Thoracic aorta (tissue), 2 donors: Measurements from ENCODE around the gene DDX19B. TPM values are rescaled to one million over a fixed set of nuclear protein-coding genes. Genes with fewer than 3 reads are reported as not detected.
"Not testable (repeated sequence)": the region's sequence is repeated elsewhere in the genome, so short reads cannot be mapped to it uniquely, and the experiment has no call there.

Source experiments
- ATAC-seq: fragments of 150-250 bp; one replicate; pipeline ENCODE4 v1.8.0; 2017; ENCODE audit warnings: low read depth; ENCODE audit not compliant: insufficient number of reproducible peaks, low FRiP score
- DNase-seq: peaks from one replicate; pipeline ENCODE4 v3.0.0-alpha.2; 2020; ENCODE audit warnings: low spot score
- H3K27ac ChIP-seq, 2 donors: fragments of 200-600 bp; sonication (generic); 1 replicate in 1 of 2; 2 replicates in 1 of 2; pipeline ENCODE4 v1.5.1; 2016; ENCODE audit warnings: mild to moderate bottlenecking in 2 of 2, moderate library complexity in 2 of 2
- H3K27me3 ChIP-seq: fragments of 200-600 bp; sonication (generic); replicated peaks from 2 replicates; pipeline ENCODE4 v1.6.0; 2016; ENCODE audit warnings: mild to moderate bottlenecking; ENCODE audit not compliant: insufficient read depth
- H3K36me3 ChIP-seq: fragments of 200-600 bp; sonication (generic); one replicate; pipeline ENCODE4 v1.5.1; 2016
- H3K4me1 ChIP-seq, 2 donors: fragments of 200-600 bp; sonication (generic); 1 replicate in 1 of 2; 2 replicates in 1 of 2; pipeline versions ENCODE4 v1.5.1 to v1.6.0; 2016; ENCODE audit warnings: low read depth in 2 of 2, mild to moderate bottlenecking in 1 of 2; ENCODE audit not compliant: control insufficient read depth in 1 of 2
- H3K4me3 ChIP-seq: fragments of 200-600 bp; sonication (generic); 2 replicates; pipeline ENCODE4 v1.5.1; 2016; ENCODE audit warnings: mild to moderate bottlenecking
- H3K9me3 ChIP-seq: fragments of 200-600 bp; sonication (generic); 2 replicates; pipeline ENCODE4 v1.5.1; 2016
- CTCF ChIP-seq: fragments of 200-600 bp; sonication (generic); IDR thresholded peaks from one replicate; pipeline ENCODE4 v1.5.1; 2019; ENCODE audit warnings: antibody characterized with exemption
- total RNA-seq, 2 donors: library from RNA; depleted of rRNA; stranded (reverse); fragments of >200 nt; gene quantifications; one replicate each; pipeline versions ENCODE4 v1.1.0 to v1.2.3, GENCODE V29; 2016

Gene DDX19B
- total RNA-seq, 2 donors from 2014 or later = 20.7 to 20.8 TPM

GRCh38 chr16:70290949-70291519, 8.0 kb upstream of the DDX19B start:
- Histone ChIP-seq H3K27ac (no peak overlapping the region), H3K4me1 (peaks cover 9 to 13% of the 10 kb centered on the region in 2 donors), H3K27me3 (no peaks in the 10 kb centered on the region), H3K36me3 (no peaks in the 10 kb centered on the region), H3K4me3 (no peak overlapping the region), H3K9me3 (no peaks in the 10 kb centered on the region)
- no peak for TF ChIP-seq CTCF
- no peak for ATAC-seq
- DNase-seq = no peak

- H3K27me3 ChIP-seq, H3K9me3 ChIP-seq, H3K36me3 ChIP-seq, H3K4me3 ChIP-seq, H3K27ac ChIP-seq, ATAC-seq, DNase-seq: not testable (repeated sequence)
- peaks cover 9 to 13% of the 10 kb centered on the region in 2 donors for H3K4me1 ChIP-seq
Measured at GRCh38 chr16:70292148-70292547, 6.8 kb upstream of the DDX19B start.

GRCh38 chr16:70294385-70295025, 4.5 kb upstream of the DDX19B start:
- Histone ChIP-seq H3K4me3 (no peak overlapping the region), H3K4me1 (peaks cover 5% of the 10 kb centered on the region in 2 donors), H3K27ac (no peak overlapping the region), H3K27me3 (no peaks in the 10 kb centered on the region), H3K36me3 (no peaks in the 10 kb centered on the region), H3K9me3 (no peaks in the 10 kb centered on the region)
- no peak for ATAC-seq
- no peak for DNase-seq
- no peak for TF ChIP-seq CTCF

- ATAC-seq = no peak
- H3K27ac ChIP-seq = no peak overlapping the region
- H3K9me3 ChIP-seq = no peaks in the 10 kb centered on the region
- peaks cover 11 to 12% of the 10 kb centered on the region in 2 donors for H3K4me1 ChIP-seq
- no peaks in the 10 kb centered on the region for H3K27me3 ChIP-seq
- H3K36me3 ChIP-seq = no peaks in the 10 kb centered on the region
- H3K4me3 ChIP-seq = no peak overlapping the region
- no peak for TF ChIP-seq CTCF
- DNase-seq = no peak
Measured at GRCh38 chr16:70295634-70296033, 3.4 kb upstream of the DDX19B start.

GRCh38 chr16:70301121-70301520, 2.1 kb downstream of the DDX19B start:
- ATAC-seq = no peak
- DNase-seq = no peak
- peaks cover 11 to 17% of the 10 kb centered on the region in 2 donors for H3K4me1 ChIP-seq
- peaks cover 4% of the 10 kb centered on the region for H3K9me3 ChIP-seq
- H3K27ac ChIP-seq = no peak overlapping the region
- H3K27me3 ChIP-seq = no peaks in the 10 kb centered on the region
- H3K4me3 ChIP-seq = no peak overlapping the region
- TF ChIP-seq CTCF = no peak
- H3K36me3 ChIP-seq = no peaks in the 10 kb centered on the region
